GM12878 (cell line): ENCODE data around the gene ZNF48. TPM values are rescaled to one million over a fixed set of nuclear protein-coding genes. Genes with fewer than 3 reads are reported as not detected.

ENCODE experiments used
- ATAC-seq: fragments of 200-7000 bp; cut with Tn5 transposase; 3 replicates; pipeline ENCODE4 v1.9.1; 2020; ENCODE audit warnings: mild to moderate bottlenecking, moderate library complexity
- BruUV-seq: library from RNA; stranded (reverse); fragments of 400-500 nt; replicated peaks from 2 replicates; lab custom pipeline; 2021; lab: Mats Ljungman, UMichigan
- CTCF ChIA-PET: fragments of 300-600 bp; sonication (Branson Sonifier 250); formaldehyde crosslinking; extraction: SDS; loops from one replicate; lab custom pipeline; 2021; ENCODE audit warnings: inconsistent platforms; lab: Yijun Ruan, JAX
- POLR2A ChIA-PET: fragments of 350-600 bp; formaldehyde crosslinking; extraction: SDS; loops from one replicate; lab custom pipeline; 2021; ENCODE audit warnings: inconsistent platforms; lab: Charles Lee
- RAD21 ChIA-PET: fragments of 300-600 bp; sonication (Branson Sonifier 250); formaldehyde crosslinking; loops from one replicate; lab custom pipeline; 2023; ENCODE audit warnings: antibody characterized with exemption; ENCODE audit not compliant: unreplicated experiment; lab: Charles Lee
- SMC1A ChIA-PET: fragments of 300-600 bp; sonication (Branson Sonifier 250); formaldehyde crosslinking; loops from one replicate; lab custom pipeline; 2023; ENCODE audit not compliant: unreplicated experiment, uncharacterized antibody; lab: Charles Lee
- DNase-seq: peaks from one replicate; pipeline ENCODE4 v3.0.0-alpha.2; 2011; ENCODE audit warnings: low read depth, low spot score
- FAIRE-seq: peaks from 3 replicates; lab custom pipeline; 2011; peaks lifted over from hg19 to GRCh38; lab: Jason Lieb, UNC
- H2AFZ ChIP-seq: 2 replicates; pipeline ENCODE4 v1.6.0; 2011; ENCODE audit warnings: low read depth, low read length, control low read depth; ENCODE audit not compliant: control insufficient read depth
- H3K27ac ChIP-seq: 2 replicates; pipeline ENCODE4 v1.5.1; 2011; ENCODE audit warnings: control low read depth; ENCODE audit not compliant: control insufficient read depth, insufficient read depth
- H3K27me3 ChIP-seq, 2 experiments: replicated peaks in 1 of 2; 2 replicates each; pipeline versions ENCODE4 v1.6.0 to v1.6.1; 2011; ENCODE audit warnings: low read length in 1 of 2; ENCODE audit not compliant: control insufficient read depth in 2 of 2, insufficient read depth in 2 of 2
- H3K36me3 ChIP-seq, 2 experiments: 2 replicates each; pipeline ENCODE4 v1.5.1; 2011; ENCODE audit warnings: low read length in 1 of 2; ENCODE audit not compliant: control insufficient read depth in 2 of 2, insufficient read depth in 2 of 2
- H3K4me1 ChIP-seq: 2 replicates; pipeline ENCODE4 v1.6.1; 2011; ENCODE audit warnings: mild to moderate bottlenecking, low read length, moderate library complexity, mixed read lengths; ENCODE audit not compliant: control insufficient read depth, insufficient read depth
- H3K4me2 ChIP-seq: 2 replicates; pipeline ENCODE4 v1.6.0; 2011; ENCODE audit warnings: control low read depth; ENCODE audit not compliant: control insufficient read depth, insufficient read depth
- H3K4me3 ChIP-seq: fragments of 200-600 bp; sonication (generic); 2 replicates; pipeline ENCODE4 v1.5.1; 2016
- H3K79me2 ChIP-seq: 2 replicates; pipeline ENCODE4 v1.6.0; 2011; ENCODE audit warnings: low read length; ENCODE audit not compliant: control insufficient read depth, insufficient read depth
- H3K9ac ChIP-seq: 2 replicates; pipeline ENCODE4 v1.8.0; 2011; ENCODE audit warnings: low read length, control low read depth, mixed read lengths; ENCODE audit not compliant: control insufficient read depth, insufficient read depth
- H3K9me3 ChIP-seq: replicated peaks from 3 replicates; pipeline ENCODE4 v1.5.1; 2011; ENCODE audit warnings: mild to moderate bottlenecking, low read length; ENCODE audit not compliant: control insufficient read depth, insufficient read depth
- H4K20me1 ChIP-seq: 2 replicates; pipeline ENCODE4 v1.6.0; 2011; ENCODE audit not compliant: control insufficient read depth, insufficient read depth
- ATF7 ChIP-seq: fragments of 450-650 bp; IDR thresholded peaks from 2 replicates; pipeline ENCODE4 v1.6.1; 2016; ENCODE audit warnings: low read depth, mild to moderate bottlenecking
- CHD1 ChIP-seq: IDR thresholded peaks from 2 replicates; pipeline ENCODE4 v1.6.1; 2012; ENCODE audit warnings: low read depth, low read length, improper control_type of control experiment
- CREB1 ChIP-seq: IDR thresholded peaks from 2 replicates; pipeline ENCODE4 v1.6.1; 2012; ENCODE audit warnings: low read depth, mild to moderate bottlenecking, inconsistent platforms
- IKZF1 ChIP-seq: fragments of 450-650 bp; conservative IDR thresholded peaks from 2 replicates; pipeline ENCODE4 v1.6.1; 2017; ENCODE audit warnings: antibody characterized with exemption, mild to moderate bottlenecking
- IKZF2 ChIP-seq, 2 experiments: fragments of 450-650 bp; IDR thresholded peaks; 2 replicates each; pipeline ENCODE4 v1.6.1; 2017; ENCODE audit warnings: mild to moderate bottlenecking in 2 of 2, moderate library complexity in 2 of 2
- PRDM15 ChIP-seq: fragments of 450-650 bp; formaldehyde crosslinking; IDR thresholded peaks from 2 replicates; pipeline ENCODE4 v1.4.0; 2020; ENCODE audit warnings: mild to moderate bottlenecking, moderate library complexity
- YY1 ChIP-seq: IDR thresholded peaks from 2 replicates; pipeline ENCODE4 v1.6.1; 2011; ENCODE audit warnings: low read depth, mild to moderate bottlenecking, low read length
- ZNF592 ChIP-seq: fragments of 450-650 bp; IDR thresholded peaks from 2 replicates; pipeline ENCODE4 v1.6.1; 2017; ENCODE audit warnings: mild to moderate bottlenecking, moderate library complexity
- WGBS: methylation state at CpG from one replicate; pipeline ENCODE4 v1.1.6; 2016; ENCODE audit warnings: low lambda C conversion rate; ENCODE audit not compliant: insufficient replicate concordance, insufficient coverage; ENCODE audit errors: missing lambda C conversion rate; 5-methylcytosine and 5-hydroxymethylcytosine counted together
- in situ Hi-C: fragments of 300-500 bp; cut with MboI; formaldehyde crosslinking; loops from 9 replicates; pipeline ENCODE4 v1.14.3; 2018; ENCODE audit warnings: mixed read lengths
- intact Hi-C: fragments of 100-400 bp; cut with micrococcal nuclease; formaldehyde crosslinking; loops from one replicate; pipeline ENCODE4 v1.14.2; 2022; ENCODE audit not compliant: unreplicated experiment
- polyA plus RNA-seq, 11 experiments: library from polyadenylated mRNA; depleted of rRNA in 4 of 11; unstranded in 6 of 11; stranded (reverse) in 5 of 11; fragments of >200 nt; fragmentation: Nextera tagmentation in 4 of 11; fragmentation: Illumina TruSeq in 1 of 11; extraction: Ambion mirVana in 4 of 11; extraction: Trizol in 1 of 11; gene quantifications; 1 replicate in 1 of 11; 2 replicates in 10 of 11; pipeline versions ENCODE4 v1.2.1 to v1.2.3, GENCODE V29; 2011 to 2016; ENCODE audit warnings: inconsistent platforms in 2 of 11, missing spikeins in 2 of 11, low read depth in 1 of 11
- total RNA-seq, 4 experiments: library from RNA; depleted of rRNA in 3 of 4; stranded (reverse); fragments of >200 nt in 3 of 4; fragmentation: Illumina TruSeq in 1 of 4; extraction: Trizol in 1 of 4; gene quantifications; 2 replicates each; pipeline versions ENCODE4 v1.2.1 to v1.2.3, GENCODE V29; 2013 to 2021

The ZNF48 gene
- total and polyA plus RNA-seq, 10 of the 15 experiments (the other 5 are each of a cell fraction or from before 2014, with no cell fraction given), result 0.14 to 12.0 (median 4.2) TPM

- WGBS, result 54% methylated on average over 6 of the region's 6 CpGs
- TF ChIP-seq IKZF1 (0 out of 2 replicates have a peak, but pooled peaks have one; percentile 21), ZNF592 (no peak), PRDM15 (CRISPR knock-in tag) (no peak), YY1 (no peak), CHD1 (no peak), ATF7 (no peak), IKZF2 (IDR thresholded peaks at IDR 0.05) (peak in 1 of 2 experiments; percentile 20; a peak in 1 of 4 replicates), CREB1 (peak; percentile 86)
- H3K9me3 ChIP-seq, result no peaks in the 10 kb centered on the region
- H3K27ac ChIP-seq, result no peak overlapping the region
- H3K27me3 ChIP-seq, result no peaks in the 10 kb centered on the region
- in situ Hi-C loops (no loop called here), intact Hi-C loops (no loop called here)
- FAIRE-seq, result no peak
- no peak for DNase-seq
- H3K4me1 ChIP-seq, result peaks cover 15% of the 10 kb centered on the region
- H3K9ac ChIP-seq, result no peak overlapping the region
- ChIA-PET SMC1A (interaction anchor here (0.6 to 4.1 kb wide), 5 partner anchors 9 to 95 kb away, joined by 3 to 18 read pairs (median 9); partner anchors contain the start of genes DCTPP1, ITGAL and ZNF747), POLR2A (interaction anchor here (0.6 to 2.6 kb wide), 5 partner anchors 9 to 158 kb away, joined by 3 to 10 read pairs (median 6); no protein-coding TSS in a partner anchor), RAD21 (interaction anchor here (1.9 to 2.5 kb wide), 2 partner anchors 10 to 16 kb away, joined by 5 to 10 read pairs; partner anchors contain the start of gene DCTPP1), CTCF (interaction anchor here (0.5 to 1.8 kb wide), 6 partner anchors 9 to 172 kb away, joined by 3 to 9 read pairs (median 6); partner anchors contain the start of gene DCTPP1)
- H3K79me2 ChIP-seq, result peaks cover 9% of the 10 kb centered on the region
- H3K36me3 ChIP-seq, result peaks cover 0 to 2% of the 10 kb centered on the region in 2 experiments; a peak in 2 of 4 replicates
- H3K4me3 ChIP-seq, result no peak overlapping the region
- no TSS peak for BruUV-seq
- no peak overlapping the region for H2AFZ ChIP-seq
- H3K4me2 ChIP-seq, result no peak overlapping the region
- peak; percentile 55 for ATAC-seq
- H4K20me1 ChIP-seq, result no peaks in the 10 kb centered on the region
These were observed 44.6 kb downstream of the ZNF48 start for GRCh38 chr16:30439720-30440348.
